K562 (cell line): ENCODE results near the gene SLC44A1. TPM values are rescaled to one million over a fixed set of nuclear protein-coding genes. Genes with fewer than 3 reads are reported as not detected.

Experiments
- HMG20A ChIP-seq: fragments of 450-650 bp; formaldehyde crosslinking; conservative IDR thresholded peaks from 2 replicates; pipeline ENCODE4 v1.4.0; 2020; ENCODE audit warnings: mild to moderate bottlenecking, mixed read lengths
- MCM7 ChIP-seq, 2 experiments: fragments of 450-650 bp; IDR thresholded peaks; 2 replicates each; pipeline ENCODE4 v1.6.1; 2016 to 2018
- PPARD ChIP-seq: fragments of 250-450 bp; sonication (Bioruptor Pico); IDR thresholded peaks from 2 replicates; pipeline ENCODE4 v1.8.0; 2022; ENCODE audit warnings: inconsistent platforms, mild to moderate bottlenecking, moderate library complexity
- RBM25 ChIP-seq: fragments of 200-400 bp; formaldehyde crosslinking; IDR thresholded peaks from 2 replicates; pipeline ENCODE4 v1.6.1; 2018; ENCODE audit warnings: low read length, low read depth, moderate library complexity; ENCODE audit not compliant: severe bottlenecking
- SMARCA5 ChIP-seq: fragments of 450-650 bp; IDR thresholded peaks from 2 replicates; pipeline ENCODE4 v1.6.1; 2016
- TEAD2 ChIP-seq: fragments of 450-650 bp; IDR thresholded peaks from 2 replicates; pipeline ENCODE4 v1.6.1; 2016; ENCODE audit warnings: missing genetic modification characterization, control low read depth, missing compliant biosample characterization
- YBX1 ChIP-seq: fragments of 450-650 bp; IDR thresholded peaks from 2 replicates; pipeline ENCODE4 v1.7.1; 2016; ENCODE audit warnings: mild to moderate bottlenecking
- ZBTB8A ChIP-seq: fragments of 450-650 bp; IDR thresholded peaks from 2 replicates; pipeline ENCODE4 v1.6.1; 2018; ENCODE audit warnings: mild to moderate bottlenecking, moderate library complexity; ENCODE audit not compliant: partially characterized antibody
- ZNF140 ChIP-seq: fragments of 250-450 bp; sonication (Bioruptor Pico); IDR thresholded peaks from 2 replicates; pipeline ENCODE4 v1.8.0; 2021; ENCODE audit warnings: moderate library complexity, mild to moderate bottlenecking, inconsistent platforms
- ZNF282 ChIP-seq: sonication (generic); formaldehyde crosslinking; IDR thresholded peaks from 2 replicates; pipeline ENCODE4 v1.8.1; 2023; ENCODE audit warnings: missing genetic modification reagents
- ZNF561 ChIP-seq: fragments of 450-650 bp; formaldehyde crosslinking; conservative IDR thresholded peaks from 2 replicates; pipeline ENCODE4 v1.4.0; 2020; ENCODE audit warnings: mild to moderate bottlenecking, moderate library complexity
- polyA plus RNA-seq, 8 experiments: library from polyadenylated mRNA; depleted of rRNA in 4 of 8; stranded (reverse) in 5 of 8; unstranded in 3 of 8; fragments of >200 nt; fragmentation: Nextera tagmentation in 2 of 8; fragmentation: Illumina TruSeq in 1 of 8; extraction: Ambion mirVana in 2 of 8; extraction: Trizol in 1 of 8; gene quantifications; 2 replicates each; pipeline versions ENCODE4 v1.2.1 to v1.2.3, GENCODE V29; 2011 to 2014; ENCODE audit warnings: inconsistent platforms in 1 of 8, missing spikeins in 1 of 8
- total RNA-seq, 7 experiments: library from RNA; depleted of rRNA in 6 of 7; stranded (reverse); fragments of >200 nt in 6 of 7; fragmentation: Illumina TruSeq in 2 of 7; extraction: Trizol in 2 of 7; gene quantifications; 2 replicates each; pipeline versions ENCODE4 v1.2.1 to v1.2.3, GENCODE V29; 2011 to 2021; ENCODE audit warnings: low replicate concordance in 1 of 7
- TF ChIP-seq, protein P1 (sequence below): fragments of 450-650 bp; IDR thresholded peaks from one replicate; pipeline ENCODE4 v1.6.1; 2018; ENCODE audit warnings: mild to moderate bottlenecking, moderate library complexity; ENCODE audit not compliant: partially characterized antibody
- TF ChIP-seq, protein P2 (sequence below), 2 experiments: fragments of 450-650 bp; IDR thresholded peaks; 2 replicates each; pipeline ENCODE4 v1.6.1; 2018; ENCODE audit warnings: mild to moderate bottlenecking in 2 of 2, low read depth in 1 of 2; ENCODE audit not compliant: partially characterized antibody in 2 of 2
- TF ChIP-seq, protein P3 (sequence below): sonication (generic); formaldehyde crosslinking; IDR thresholded peaks from 2 replicates; pipeline ENCODE4 v1.8.1; 2023; ENCODE audit warnings: mild to moderate bottlenecking, missing genetic modification reagents
- TF ChIP-seq, protein P4 (sequence below): fragments of 250-450 bp; sonication (Bioruptor Pico); IDR thresholded peaks from 2 replicates; pipeline ENCODE4 v1.4.0; 2020; ENCODE audit warnings: mild to moderate bottlenecking
- TF ChIP-seq, protein P5 (sequence below), 2 experiments: fragments of 450-650 bp; IDR thresholded peaks; 2 replicates each; pipeline ENCODE4 v1.6.1; 2016

The SLC44A1 gene
- total and polyA plus RNA-seq, 9 of the 15 experiments (the other 6 are each of a cell fraction or from before 2014, with no cell fraction given) = 0.11 to 0.59 (median 0.30) TPM

DNA sequence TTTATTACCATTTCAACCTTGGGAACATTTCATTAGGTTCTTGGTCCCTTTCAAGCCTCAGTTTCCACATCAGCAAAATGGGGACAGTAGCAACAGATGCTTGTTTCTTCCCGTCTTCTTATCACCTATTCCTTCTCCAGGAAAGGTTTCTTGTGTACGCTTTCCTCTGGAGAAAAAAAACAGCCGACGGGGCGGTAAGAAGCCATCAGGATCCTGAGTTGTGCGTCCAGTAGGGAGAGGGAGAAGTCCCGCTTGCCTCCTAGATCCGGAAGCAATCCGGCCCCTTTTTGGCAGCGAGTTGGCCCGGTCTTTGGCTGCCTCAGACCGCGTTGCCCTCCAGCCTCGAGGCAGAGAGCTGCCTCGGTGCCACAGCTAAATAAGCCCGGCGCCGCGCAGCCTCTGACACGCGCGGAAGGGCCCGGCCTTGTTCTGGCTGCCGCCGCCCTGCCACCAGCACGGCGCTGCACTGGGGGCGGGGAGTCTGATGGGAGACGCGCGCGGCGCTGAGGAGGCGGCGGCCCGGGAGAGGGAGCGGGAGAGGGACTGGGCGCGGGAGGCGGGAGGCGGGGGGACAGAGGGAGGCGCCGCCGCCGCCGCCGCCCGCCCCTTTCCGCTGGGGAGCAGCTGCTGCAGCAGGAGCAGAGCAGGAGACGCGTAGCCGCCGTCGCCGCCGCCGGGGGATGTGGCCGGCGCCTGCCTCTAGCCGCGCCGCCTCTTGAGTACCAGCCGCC is at the start of gene SLC44A1 (continued):
- TF ChIP-seq, protein P1, sequence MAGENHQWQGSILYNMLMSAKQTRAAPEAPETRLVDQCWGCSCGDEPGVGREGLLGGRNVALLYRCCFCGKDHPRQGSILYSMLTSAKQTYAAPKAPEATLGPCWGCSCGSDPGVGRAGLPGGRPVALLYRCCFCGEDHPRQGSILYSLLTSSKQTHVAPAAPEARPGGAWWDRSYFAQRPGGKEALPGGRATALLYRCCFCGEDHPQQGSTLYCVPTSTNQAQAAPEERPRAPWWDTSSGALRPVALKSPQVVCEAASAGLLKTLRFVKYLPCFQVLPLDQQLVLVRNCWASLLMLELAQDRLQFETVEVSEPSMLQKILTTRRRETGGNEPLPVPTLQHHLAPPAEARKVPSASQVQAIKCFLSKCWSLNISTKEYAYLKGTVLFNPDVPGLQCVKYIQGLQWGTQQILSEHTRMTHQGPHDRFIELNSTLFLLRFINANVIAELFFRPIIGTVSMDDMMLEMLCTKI = no peak
- TF ChIP-seq, protein P2, sequence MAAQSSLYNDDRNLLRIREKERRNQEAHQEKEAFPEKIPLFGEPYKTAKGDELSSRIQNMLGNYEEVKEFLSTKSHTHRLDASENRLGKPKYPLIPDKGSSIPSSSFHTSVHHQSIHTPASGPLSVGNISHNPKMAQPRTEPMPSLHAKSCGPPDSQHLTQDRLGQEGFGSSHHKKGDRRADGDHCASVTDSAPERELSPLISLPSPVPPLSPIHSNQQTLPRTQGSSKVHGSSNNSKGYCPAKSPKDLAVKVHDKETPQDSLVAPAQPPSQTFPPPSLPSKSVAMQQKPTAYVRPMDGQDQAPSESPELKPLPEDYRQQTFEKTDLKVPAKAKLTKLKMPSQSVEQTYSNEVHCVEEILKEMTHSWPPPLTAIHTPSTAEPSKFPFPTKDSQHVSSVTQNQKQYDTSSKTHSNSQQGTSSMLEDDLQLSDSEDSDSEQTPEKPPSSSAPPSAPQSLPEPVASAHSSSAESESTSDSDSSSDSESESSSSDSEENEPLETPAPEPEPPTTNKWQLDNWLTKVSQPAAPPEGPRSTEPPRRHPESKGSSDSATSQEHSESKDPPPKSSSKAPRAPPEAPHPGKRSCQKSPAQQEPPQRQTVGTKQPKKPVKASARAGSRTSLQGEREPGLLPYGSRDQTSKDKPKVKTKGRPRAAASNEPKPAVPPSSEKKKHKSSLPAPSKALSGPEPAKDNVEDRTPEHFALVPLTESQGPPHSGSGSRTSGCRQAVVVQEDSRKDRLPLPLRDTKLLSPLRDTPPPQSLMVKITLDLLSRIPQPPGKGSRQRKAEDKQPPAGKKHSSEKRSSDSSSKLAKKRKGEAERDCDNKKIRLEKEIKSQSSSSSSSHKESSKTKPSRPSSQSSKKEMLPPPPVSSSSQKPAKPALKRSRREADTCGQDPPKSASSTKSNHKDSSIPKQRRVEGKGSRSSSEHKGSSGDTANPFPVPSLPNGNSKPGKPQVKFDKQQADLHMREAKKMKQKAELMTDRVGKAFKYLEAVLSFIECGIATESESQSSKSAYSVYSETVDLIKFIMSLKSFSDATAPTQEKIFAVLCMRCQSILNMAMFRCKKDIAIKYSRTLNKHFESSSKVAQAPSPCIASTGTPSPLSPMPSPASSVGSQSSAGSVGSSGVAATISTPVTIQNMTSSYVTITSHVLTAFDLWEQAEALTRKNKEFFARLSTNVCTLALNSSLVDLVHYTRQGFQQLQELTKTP (IDR thresholded peaks at IDR 0.05; ENCODE audit: low read depth in 1 of 2, partially characterized antibody in 2 of 2) = peak in 1 of 2 experiments; percentile 33
- TF ChIP-seq RBM25 (peak; percentile 30), ZBTB8A (no peak), HMG20A (no peak), MCM7 (IDR thresholded peaks at IDR 0.05) (no peak), PPARD (CRISPR knock-in tag) (no peak), ZNF561 (CRISPR knock-in tag) (no peak), TEAD2 (tag) (no peak), YBX1 (no peak), ZNF282 (CRISPR knock-in tag) (peak; percentile 99), SMARCA5 (peak; percentile 55; the same call in 1 of the 2 replicates), ZNF140 (CRISPR knock-in tag) (no peak)
- TF ChIP-seq, protein P3, sequence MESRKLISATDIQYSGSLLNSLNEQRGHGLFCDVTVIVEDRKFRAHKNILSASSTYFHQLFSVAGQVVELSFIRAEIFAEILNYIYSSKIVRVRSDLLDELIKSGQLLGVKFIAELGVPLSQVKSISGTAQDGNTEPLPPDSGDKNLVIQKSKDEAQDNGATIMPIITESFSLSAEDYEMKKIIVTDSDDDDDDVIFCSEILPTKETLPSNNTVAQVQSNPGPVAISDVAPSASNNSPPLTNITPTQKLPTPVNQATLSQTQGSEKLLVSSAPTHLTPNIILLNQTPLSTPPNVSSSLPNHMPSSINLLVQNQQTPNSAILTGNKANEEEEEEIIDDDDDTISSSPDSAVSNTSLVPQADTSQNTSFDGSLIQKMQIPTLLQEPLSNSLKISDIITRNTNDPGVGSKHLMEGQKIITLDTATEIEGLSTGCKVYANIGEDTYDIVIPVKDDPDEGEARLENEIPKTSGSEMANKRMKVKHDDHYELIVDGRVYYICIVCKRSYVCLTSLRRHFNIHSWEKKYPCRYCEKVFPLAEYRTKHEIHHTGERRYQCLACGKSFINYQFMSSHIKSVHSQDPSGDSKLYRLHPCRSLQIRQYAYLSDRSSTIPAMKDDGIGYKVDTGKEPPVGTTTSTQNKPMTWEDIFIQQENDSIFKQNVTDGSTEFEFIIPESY (CRISPR knock-in tag) = peak; percentile 91
- TF ChIP-seq, protein P4, sequence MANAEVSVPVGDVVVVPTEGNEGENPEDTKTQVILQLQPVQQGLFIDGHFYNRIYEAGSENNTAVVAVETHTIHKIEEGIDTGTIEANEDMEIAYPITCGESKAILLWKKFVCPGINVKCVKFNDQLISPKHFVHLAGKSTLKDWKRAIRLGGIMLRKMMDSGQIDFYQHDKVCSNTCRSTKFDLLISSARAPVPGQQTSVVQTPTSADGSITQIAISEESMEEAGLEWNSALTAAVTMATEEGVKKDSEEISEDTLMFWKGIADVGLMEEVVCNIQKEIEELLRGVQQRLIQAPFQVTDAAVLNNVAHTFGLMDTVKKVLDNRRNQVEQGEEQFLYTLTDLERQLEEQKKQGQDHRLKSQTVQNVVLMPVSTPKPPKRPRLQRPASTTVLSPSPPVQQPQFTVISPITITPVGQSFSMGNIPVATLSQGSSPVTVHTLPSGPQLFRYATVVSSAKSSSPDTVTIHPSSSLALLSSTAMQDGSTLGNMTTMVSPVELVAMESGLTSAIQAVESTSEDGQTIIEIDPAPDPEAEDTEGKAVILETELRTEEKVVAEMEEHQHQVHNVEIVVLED = peak; percentile 84
- TF ChIP-seq, protein P5, sequence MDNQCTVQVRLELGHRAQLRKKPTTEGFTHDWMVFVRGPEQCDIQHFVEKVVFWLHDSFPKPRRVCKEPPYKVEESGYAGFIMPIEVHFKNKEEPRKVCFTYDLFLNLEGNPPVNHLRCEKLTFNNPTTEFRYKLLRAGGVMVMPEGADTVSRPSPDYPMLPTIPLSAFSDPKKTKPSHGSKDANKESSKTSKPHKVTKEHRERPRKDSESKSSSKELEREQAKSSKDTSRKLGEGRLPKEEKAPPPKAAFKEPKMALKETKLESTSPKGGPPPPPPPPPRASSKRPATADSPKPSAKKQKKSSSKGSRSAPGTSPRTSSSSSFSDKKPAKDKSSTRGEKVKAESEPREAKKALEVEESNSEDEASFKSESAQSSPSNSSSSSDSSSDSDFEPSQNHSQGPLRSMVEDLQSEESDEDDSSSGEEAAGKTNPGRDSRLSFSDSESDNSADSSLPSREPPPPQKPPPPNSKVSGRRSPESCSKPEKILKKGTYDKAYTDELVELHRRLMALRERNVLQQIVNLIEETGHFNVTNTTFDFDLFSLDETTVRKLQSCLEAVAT (IDR thresholded peaks at IDR 0.05) = no peak
